GM12878 (cell line): ENCODE results near the gene AP3M1. TPM values are rescaled to one million over a fixed set of nuclear protein-coding genes. Genes with fewer than 3 reads are reported as not detected.

Experiments
- ATAC-seq: fragments of 200-7000 bp; cut with Tn5 transposase; 3 replicates; pipeline ENCODE4 v1.9.1; 2020; ENCODE audit warnings: mild to moderate bottlenecking, moderate library complexity
- BruUV-seq: library from RNA; stranded (reverse); fragments of 400-500 nt; replicated peaks from 2 replicates; lab custom pipeline; 2021; lab: Mats Ljungman, UMichigan
- CTCF ChIA-PET: fragments of 300-600 bp; sonication (Branson Sonifier 250); formaldehyde crosslinking; extraction: SDS; loops from one replicate; lab custom pipeline; 2021; ENCODE audit warnings: inconsistent platforms; lab: Yijun Ruan, JAX
- POLR2A ChIA-PET: fragments of 350-600 bp; formaldehyde crosslinking; extraction: SDS; loops from one replicate; lab custom pipeline; 2021; ENCODE audit warnings: inconsistent platforms; lab: Charles Lee
- RAD21 ChIA-PET: fragments of 300-600 bp; sonication (Branson Sonifier 250); formaldehyde crosslinking; loops from one replicate; lab custom pipeline; 2023; ENCODE audit warnings: antibody characterized with exemption; ENCODE audit not compliant: unreplicated experiment; lab: Charles Lee
- SMC1A ChIA-PET: fragments of 300-600 bp; sonication (Branson Sonifier 250); formaldehyde crosslinking; loops from one replicate; lab custom pipeline; 2023; ENCODE audit not compliant: unreplicated experiment, uncharacterized antibody; lab: Charles Lee
- DNase-seq: peaks from one replicate; pipeline ENCODE4 v3.0.0-alpha.2; 2011; ENCODE audit warnings: low read depth, low spot score
- FAIRE-seq: peaks from 3 replicates; lab custom pipeline; 2011; peaks lifted over from hg19 to GRCh38; lab: Jason Lieb, UNC
- H2AFZ ChIP-seq: 2 replicates; pipeline ENCODE4 v1.6.0; 2011; ENCODE audit warnings: low read depth, low read length, control low read depth; ENCODE audit not compliant: control insufficient read depth
- H3K27ac ChIP-seq: 2 replicates; pipeline ENCODE4 v1.5.1; 2011; ENCODE audit warnings: control low read depth; ENCODE audit not compliant: control insufficient read depth, insufficient read depth
- H3K27me3 ChIP-seq, 2 experiments: replicated peaks in 1 of 2; 2 replicates each; pipeline versions ENCODE4 v1.6.0 to v1.6.1; 2011; ENCODE audit warnings: low read length in 1 of 2; ENCODE audit not compliant: control insufficient read depth in 2 of 2, insufficient read depth in 2 of 2
- H3K36me3 ChIP-seq, 2 experiments: 2 replicates each; pipeline ENCODE4 v1.5.1; 2011; ENCODE audit warnings: low read length in 1 of 2; ENCODE audit not compliant: control insufficient read depth in 2 of 2, insufficient read depth in 2 of 2
- H3K4me1 ChIP-seq: 2 replicates; pipeline ENCODE4 v1.6.1; 2011; ENCODE audit warnings: mild to moderate bottlenecking, low read length, moderate library complexity, mixed read lengths; ENCODE audit not compliant: control insufficient read depth, insufficient read depth
- H3K4me2 ChIP-seq: 2 replicates; pipeline ENCODE4 v1.6.0; 2011; ENCODE audit warnings: control low read depth; ENCODE audit not compliant: control insufficient read depth, insufficient read depth
- H3K4me3 ChIP-seq: fragments of 200-600 bp; sonication (generic); 2 replicates; pipeline ENCODE4 v1.5.1; 2016
- H3K79me2 ChIP-seq: 2 replicates; pipeline ENCODE4 v1.6.0; 2011; ENCODE audit warnings: low read length; ENCODE audit not compliant: control insufficient read depth, insufficient read depth
- H3K9ac ChIP-seq: 2 replicates; pipeline ENCODE4 v1.8.0; 2011; ENCODE audit warnings: low read length, control low read depth, mixed read lengths; ENCODE audit not compliant: control insufficient read depth, insufficient read depth
- H3K9me3 ChIP-seq: replicated peaks from 3 replicates; pipeline ENCODE4 v1.5.1; 2011; ENCODE audit warnings: mild to moderate bottlenecking, low read length; ENCODE audit not compliant: control insufficient read depth, insufficient read depth
- H4K20me1 ChIP-seq: 2 replicates; pipeline ENCODE4 v1.6.0; 2011; ENCODE audit not compliant: control insufficient read depth, insufficient read depth
- CBX5 ChIP-seq: sonication (generic); IDR thresholded peaks from 2 replicates; pipeline ENCODE4 v1.6.1; 2016; ENCODE audit warnings: low read depth, moderate library complexity, mild to moderate bottlenecking, inconsistent platforms
- CHD4 ChIP-seq: fragments of 200-600 bp; sonication (generic); IDR thresholded peaks from 2 replicates; pipeline ENCODE4 v1.6.1; 2016; ENCODE audit warnings: mild to moderate bottlenecking
- CTCF ChIP-seq, 3 experiments: IDR thresholded peaks in 2 of 3; conservative IDR thresholded peaks in 1 of 3; 2 replicates each; pipeline ENCODE4 v1.5.1; 2011; ENCODE audit warnings: low read depth in 3 of 3, low read length in 3 of 3, mild to moderate bottlenecking in 3 of 3, control low read depth in 2 of 3, moderate library complexity in 2 of 3, inconsistent platforms in 1 of 3, mixed read lengths in 1 of 3; ENCODE audit not compliant: control insufficient read depth in 2 of 3, insufficient read depth in 1 of 3; ENCODE audit errors: extremely low read depth in 1 of 3
- IKZF1 ChIP-seq: fragments of 450-650 bp; conservative IDR thresholded peaks from 2 replicates; pipeline ENCODE4 v1.6.1; 2017; ENCODE audit warnings: antibody characterized with exemption, mild to moderate bottlenecking
- IKZF2 ChIP-seq, 2 experiments: fragments of 450-650 bp; IDR thresholded peaks; 2 replicates each; pipeline ENCODE4 v1.6.1; 2017; ENCODE audit warnings: mild to moderate bottlenecking in 2 of 2, moderate library complexity in 2 of 2
- JUNB ChIP-seq: IDR thresholded peaks from 2 replicates; pipeline ENCODE4 v1.6.1; 2016; ENCODE audit warnings: antibody characterized with exemption, mild to moderate bottlenecking
- MTA2 ChIP-seq: fragments of 450-650 bp; IDR thresholded peaks from 2 replicates; pipeline ENCODE4 v1.6.1; 2016; ENCODE audit warnings: low read depth, mild to moderate bottlenecking, moderate library complexity
- MTA3 ChIP-seq: IDR thresholded peaks from 2 replicates; pipeline ENCODE4 v1.6.1; 2012; ENCODE audit warnings: low read length, inconsistent platforms, borderline replicate concordance
- NR2F1 ChIP-seq: fragments of 450-650 bp; conservative IDR thresholded peaks from 2 replicates; pipeline ENCODE4 v1.6.1; 2017; ENCODE audit warnings: mild to moderate bottlenecking
- PAX8 ChIP-seq: fragments of 450-650 bp; IDR thresholded peaks from 2 replicates; pipeline ENCODE4 v1.6.1; 2017; ENCODE audit warnings: mild to moderate bottlenecking, moderate library complexity
- POU2F2 ChIP-seq: IDR thresholded peaks from 3 replicates; pipeline ENCODE4 v1.6.1; 2011; ENCODE audit warnings: low read depth, mild to moderate bottlenecking, low read length, borderline replicate concordance
- RAD21 ChIP-seq: IDR thresholded peaks from 2 replicates; pipeline ENCODE4 v1.6.1; 2011; ENCODE audit warnings: mild to moderate bottlenecking, low read depth, low read length, moderate library complexity; ENCODE audit not compliant: insufficient read depth
- RAD51 ChIP-seq: fragments of 450-650 bp; IDR thresholded peaks from 2 replicates; pipeline ENCODE4 v1.6.1; 2016; ENCODE audit warnings: moderate library complexity, mild to moderate bottlenecking, inconsistent platforms
- SMAD1 ChIP-seq: fragments of 450-650 bp; IDR thresholded peaks from 2 replicates; pipeline ENCODE4 v1.6.1; 2018; ENCODE audit warnings: mild to moderate bottlenecking, low read depth; ENCODE audit not compliant: partially characterized antibody
- SMC3 ChIP-seq: IDR thresholded peaks from 2 replicates; pipeline ENCODE4 v1.6.1; 2011; ENCODE audit warnings: low read length, improper control_type of control experiment, borderline replicate concordance
- USF2 ChIP-seq: IDR thresholded peaks from 2 replicates; pipeline ENCODE4 v1.6.1; 2011; ENCODE audit warnings: low read depth, low read length, improper control_type of control experiment, borderline replicate concordance
- ZNF207 ChIP-seq: fragments of 450-650 bp; IDR thresholded peaks from 2 replicates; pipeline ENCODE4 v1.6.1; 2014; ENCODE audit warnings: antibody characterized with exemption, mild to moderate bottlenecking, borderline replicate concordance
- WGBS: methylation state at CpG from one replicate; pipeline ENCODE4 v1.1.6; 2016; ENCODE audit warnings: low lambda C conversion rate; ENCODE audit not compliant: insufficient replicate concordance, insufficient coverage; ENCODE audit errors: missing lambda C conversion rate; 5-methylcytosine and 5-hydroxymethylcytosine counted together
- in situ Hi-C: fragments of 300-500 bp; cut with MboI; formaldehyde crosslinking; loops from 9 replicates; pipeline ENCODE4 v1.14.3; 2018; ENCODE audit warnings: mixed read lengths
- intact Hi-C: fragments of 100-400 bp; cut with micrococcal nuclease; formaldehyde crosslinking; loops from one replicate; pipeline ENCODE4 v1.14.2; 2022; ENCODE audit not compliant: unreplicated experiment
- polyA plus RNA-seq, 11 experiments: library from polyadenylated mRNA; depleted of rRNA in 4 of 11; unstranded in 6 of 11; stranded (reverse) in 5 of 11; fragments of >200 nt; fragmentation: Nextera tagmentation in 4 of 11; fragmentation: Illumina TruSeq in 1 of 11; extraction: Ambion mirVana in 4 of 11; extraction: Trizol in 1 of 11; gene quantifications; 1 replicate in 1 of 11; 2 replicates in 10 of 11; pipeline versions ENCODE4 v1.2.1 to v1.2.3, GENCODE V29; 2011 to 2016; ENCODE audit warnings: inconsistent platforms in 2 of 11, missing spikeins in 2 of 11, low read depth in 1 of 11
- total RNA-seq, 4 experiments: library from RNA; depleted of rRNA in 3 of 4; stranded (reverse); fragments of >200 nt in 3 of 4; fragmentation: Illumina TruSeq in 1 of 4; extraction: Trizol in 1 of 4; gene quantifications; 2 replicates each; pipeline versions ENCODE4 v1.2.1 to v1.2.3, GENCODE V29; 2013 to 2021
- TF ChIP-seq, protein P1 (sequence below): IDR thresholded peaks from 2 replicates; pipeline ENCODE4 v1.6.1; 2011; ENCODE audit warnings: mild to moderate bottlenecking, low read depth, low read length, moderate library complexity; ENCODE audit not compliant: insufficient replicate concordance

Gene AP3M1
- total and polyA plus RNA-seq, 10 of the 15 experiments (the other 5 are each of a cell fraction or from before 2014, with no cell fraction given), result 22.1 to 83.4 (median 47.7) TPM

DNA sequence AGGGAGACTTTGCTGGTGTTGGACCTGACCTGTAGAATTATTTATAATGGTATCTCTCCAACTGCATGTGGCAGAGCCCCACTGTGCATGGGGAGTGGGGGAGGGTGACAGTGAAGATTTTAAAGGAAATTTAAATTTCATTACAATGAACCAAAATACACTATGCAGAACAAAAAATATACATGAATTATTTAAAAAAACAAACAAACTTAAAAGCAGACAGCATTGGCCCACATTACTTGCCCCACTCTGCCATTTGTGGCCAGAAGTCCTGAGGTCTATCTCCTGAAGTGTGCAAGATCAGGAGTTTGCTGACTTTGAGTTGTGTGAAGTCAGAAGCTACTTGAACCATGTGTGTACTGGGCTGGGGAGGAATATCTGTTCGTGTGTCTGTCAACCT, 40.5 kb downstream of the AP3M1 start:
- ChIA-PET CTCF (interaction anchor here (0.8 to 8.7 kb wide), 9 partner anchors 8 to 230 kb away, joined by 3 to 73 read pairs (median 5); no protein-coding TSS in a partner anchor), SMC1A (interaction anchor here (1.0 to 5.0 kb wide), 9 partner anchors 8 to 176 kb away, joined by 3 to 23 read pairs (median 3); no protein-coding TSS in a partner anchor), POLR2A (interaction anchor here (0.5 kb wide), 2 partner anchors 354 to 682 kb away, joined by 3 to 5 read pairs; no protein-coding TSS in a partner anchor), RAD21 (interaction anchor here (0.6 to 0.7 kb wide), 2 partner anchors 39 to 230 kb away, joined by 3 to 4 read pairs; no protein-coding TSS in a partner anchor)
- no TSS peak for BruUV-seq
- Histone ChIP-seq H3K4me2 (no peak overlapping the region), H4K20me1 (peaks cover 3% of the 10 kb centered on the region; the same call in 1 of the 2 replicates), H3K4me3 (no peak overlapping the region), H3K27me3 (no peaks in the 10 kb centered on the region), H3K9me3 (no peaks in the 10 kb centered on the region), H3K36me3 (peaks cover 3 to 35% of the 10 kb centered on the region in 2 experiments), H3K27ac (no peak overlapping the region), H3K9ac (no peak overlapping the region), H3K79me2 (no peaks in the 10 kb centered on the region), H2AFZ (no peak overlapping the region), H3K4me1 (no peaks in the 10 kb centered on the region)
- FAIRE-seq, result no peak
- no peak for ATAC-seq
- in situ Hi-C loops, result no loop called here
- TF ChIP-seq ZNF207 (no peak), SMC3 (no peak), RAD21 (no peak), PAX8 (no peak), RAD51 (no peak), SMAD1 (no peak), CTCF (IDR thresholded peaks at IDR 0.05 in 2 of 3, conservative IDR thresholded peaks at IDR 0.05 in 1 of 3; ENCODE audit: control insufficient read depth in 2 of 3, extremely low read depth in 1 of 3, insufficient read depth in 1 of 3, low read depth in 3 of 3, low read length in 3 of 3) (no peak), POU2F2 (no peak), CBX5 (no peak), JUNB (no peak), MTA3 (no peak), CHD4 (no peak), MTA2 (no peak), IKZF2 (IDR thresholded peaks at IDR 0.05) (no peak), USF2 (no peak), IKZF1 (no peak), NR2F1 (no peak)
- TF ChIP-seq, protein P1, sequence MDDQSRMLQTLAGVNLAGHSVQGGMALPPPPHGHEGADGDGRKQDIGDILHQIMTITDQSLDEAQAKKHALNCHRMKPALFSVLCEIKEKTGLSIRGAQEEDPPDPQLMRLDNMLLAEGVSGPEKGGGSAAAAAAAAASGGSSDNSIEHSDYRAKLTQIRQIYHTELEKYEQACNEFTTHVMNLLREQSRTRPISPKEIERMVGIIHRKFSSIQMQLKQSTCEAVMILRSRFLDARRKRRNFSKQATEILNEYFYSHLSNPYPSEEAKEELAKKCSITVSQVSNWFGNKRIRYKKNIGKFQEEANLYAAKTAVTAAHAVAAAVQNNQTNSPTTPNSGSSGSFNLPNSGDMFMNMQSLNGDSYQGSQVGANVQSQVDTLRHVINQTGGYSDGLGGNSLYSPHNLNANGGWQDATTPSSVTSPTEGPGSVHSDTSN, result no peak
- intact Hi-C loops, result no loop called here
- WGBS, result 55% methylated on average over 1 of the region's 1 CpG
- DNase-seq, result no peak
